ENCODE measurements around the gene TATDN2.

- TF ChIP-seq MAX (IDR thresholded peaks at IDR 0.05), result no peak
- no peak for TF ChIP-seq CTCF (IDR thresholded peaks at IDR 0.05)
- TF ChIP-seq HES2 (IDR thresholded peaks at IDR 0.05), result no peak
- TF ChIP-seq POLR2A (IDR thresholded peaks at IDR 0.05; ENCODE audit: low read length), result no peak
- TF ChIP-seq SREBF2 (IDR thresholded peaks at IDR 0.05), result no peak
- no peak for TF ChIP-seq SMC3 (IDR thresholded peaks at IDR 0.05)
- no peak for TF ChIP-seq EP300 (IDR thresholded peaks at IDR 0.05)
- TF ChIP-seq CBX2 (IDR thresholded peaks at IDR 0.05; ENCODE audit: borderline replicate concordance, low read depth), result no peak
These were observed 35.4 kb downstream of the TATDN2 start for GRCh38 chr3:10283638-10284037.
